ENCODE results near the gene MYL6.

DNA sequence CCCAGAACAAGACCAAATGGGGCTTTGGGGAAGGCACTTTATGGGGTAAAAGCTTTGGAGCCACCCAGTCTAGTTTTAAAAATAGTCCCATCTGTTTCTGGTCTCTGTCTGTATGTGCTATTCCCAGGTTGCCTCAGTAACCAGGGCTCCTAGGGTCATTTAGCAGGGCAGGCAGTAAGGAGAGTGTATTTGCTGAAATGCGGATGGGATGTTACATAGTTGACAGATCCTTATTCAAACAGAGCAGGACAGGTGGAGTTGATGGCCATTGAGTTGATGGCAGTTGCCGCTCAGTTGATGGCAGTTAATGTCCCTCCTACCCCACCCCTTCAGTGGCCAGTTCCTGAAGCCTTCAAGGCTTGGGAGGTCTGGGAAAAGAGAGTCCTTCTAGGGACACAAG lies 35.5 kb upstream of the MYL6 start:
- no peak for TF ChIP-seq MXI1 (conservative IDR thresholded peaks at IDR 0.05; ENCODE audit: poor library complexity, severe bottlenecking)
- TF ChIP-seq EZH2 (IDR thresholded peaks at IDR 0.05; ENCODE audit: borderline replicate concordance, insufficient read depth, low read length, poor library complexity, severe bottlenecking) = no peak
- TF ChIP-seq, protein P1, sequence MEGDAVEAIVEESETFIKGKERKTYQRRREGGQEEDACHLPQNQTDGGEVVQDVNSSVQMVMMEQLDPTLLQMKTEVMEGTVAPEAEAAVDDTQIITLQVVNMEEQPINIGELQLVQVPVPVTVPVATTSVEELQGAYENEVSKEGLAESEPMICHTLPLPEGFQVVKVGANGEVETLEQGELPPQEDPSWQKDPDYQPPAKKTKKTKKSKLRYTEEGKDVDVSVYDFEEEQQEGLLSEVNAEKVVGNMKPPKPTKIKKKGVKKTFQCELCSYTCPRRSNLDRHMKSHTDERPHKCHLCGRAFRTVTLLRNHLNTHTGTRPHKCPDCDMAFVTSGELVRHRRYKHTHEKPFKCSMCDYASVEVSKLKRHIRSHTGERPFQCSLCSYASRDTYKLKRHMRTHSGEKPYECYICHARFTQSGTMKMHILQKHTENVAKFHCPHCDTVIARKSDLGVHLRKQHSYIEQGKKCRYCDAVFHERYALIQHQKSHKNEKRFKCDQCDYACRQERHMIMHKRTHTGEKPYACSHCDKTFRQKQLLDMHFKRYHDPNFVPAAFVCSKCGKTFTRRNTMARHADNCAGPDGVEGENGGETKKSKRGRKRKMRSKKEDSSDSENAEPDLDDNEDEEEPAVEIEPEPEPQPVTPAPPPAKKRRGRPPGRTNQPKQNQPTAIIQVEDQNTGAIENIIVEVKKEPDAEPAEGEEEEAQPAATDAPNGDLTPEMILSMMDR (IDR thresholded peaks at IDR 0.05; ENCODE audit: poor library complexity, severe bottlenecking) = no peak
- no peak for TF ChIP-seq SMC3 (conservative IDR thresholded peaks at IDR 0.05; ENCODE audit: poor library complexity)
- TF ChIP-seq REST (IDR thresholded peaks at IDR 0.05; ENCODE audit: borderline replicate concordance) = no peak
- TF ChIP-seq POLR2AphosphoS5 (IDR thresholded peaks at IDR 0.05) = no peak
- TF ChIP-seq RAD21 (conservative IDR thresholded peaks at IDR 0.05) = no peak
- TF ChIP-seq EP300 (conservative IDR thresholded peaks at IDR 0.05; ENCODE audit: poor library complexity, severe bottlenecking) = no peak
- TF ChIP-seq TAF1 (IDR thresholded peaks at IDR 0.05; ENCODE audit: low read depth) = no peak
